OCI-LY7 (cell line): ENCODE results near the gene ADAMTSL2. TPM values are rescaled to one million over a fixed set of nuclear protein-coding genes. Genes with fewer than 3 reads are reported as not detected.

ENCODE experiments used
- BruUV-seq: library from RNA; stranded (reverse); fragments of 400-500 nt; replicated peaks from 2 replicates; lab custom pipeline; 2021; lab: Mats Ljungman, UMichigan
- CTCF ChIA-PET: fragments of 300-600 bp; sonication (Branson Sonifier 250); formaldehyde crosslinking; loops from one replicate; lab custom pipeline; 2022; ENCODE audit warnings: antibody characterized with exemption; ENCODE audit not compliant: unreplicated experiment; lab: Charles Lee
- POLR2A ChIA-PET: fragments of 300-600 bp; sonication (Branson Sonifier 250); formaldehyde crosslinking; loops from one replicate; lab custom pipeline; 2022; ENCODE audit warnings: antibody characterized with exemption; lab: Charles Lee
- DNase-seq: peaks from one replicate; pipeline ENCODE4 v3.0.0-alpha.2; 2015; ENCODE audit warnings: low spot score
- H2AFZ ChIP-seq: fragments of 200-600 bp; sonication (generic), shearing (Covaris generic); 2 replicates; pipeline ENCODE4 v1.6.1; 2014; ENCODE audit warnings: mild to moderate bottlenecking, antibody characterized with exemption, low read length, moderate library complexity
- H3K27ac ChIP-seq: fragments of 200-600 bp; sonication (generic); 2 replicates; pipeline ENCODE4 v1.5.1; 2014; ENCODE audit warnings: mixed run types, low read depth, mild to moderate bottlenecking, moderate library complexity, low read length, inconsistent platforms; ENCODE audit not compliant: poor library complexity, severe bottlenecking
- H3K36me3 ChIP-seq: fragments of 200-600 bp; sonication (generic); 2 replicates; pipeline ENCODE4 v1.6.1; 2014; ENCODE audit warnings: mild to moderate bottlenecking, antibody characterized with exemption, low read length, moderate library complexity, mixed read lengths; ENCODE audit not compliant: insufficient read depth
- H3K4me1 ChIP-seq: fragments of 200-600 bp; sonication (generic); 2 replicates; pipeline ENCODE4 v1.5.1; 2014; ENCODE audit warnings: mild to moderate bottlenecking, low read length; ENCODE audit not compliant: insufficient read depth, poor library complexity, severe bottlenecking
- H3K4me2 ChIP-seq: fragments of 200-600 bp; sonication (generic); 2 replicates; pipeline ENCODE4 v1.6.1; 2014; ENCODE audit warnings: mild to moderate bottlenecking, low read length
- H3K4me3 ChIP-seq: fragments of 200-600 bp; sonication (generic); 2 replicates; pipeline ENCODE4 v1.5.1; 2014; ENCODE audit warnings: mild to moderate bottlenecking, low read depth, low read length; ENCODE audit not compliant: poor library complexity, severe bottlenecking
- H3K79me2 ChIP-seq: fragments of 200-600 bp; sonication (generic); 2 replicates; pipeline ENCODE4 v1.6.1; 2016; ENCODE audit warnings: low read depth, mild to moderate bottlenecking, low read length, moderate library complexity, mixed read lengths; ENCODE audit not compliant: insufficient read depth
- H3K9me2 ChIP-seq: fragments of 200-600 bp; sonication (generic); 2 replicates; pipeline ENCODE4 v1.6.1; 2016; ENCODE audit warnings: mild to moderate bottlenecking, low read length, mixed read lengths; ENCODE audit not compliant: insufficient read depth
- H3K9me3 ChIP-seq: fragments of 200-600 bp; sonication (generic); 2 replicates; pipeline ENCODE4 v1.6.1; 2014; ENCODE audit warnings: mild to moderate bottlenecking, mixed run types, low read length, mixed read lengths
- H4K20me1 ChIP-seq: fragments of 200-600 bp; sonication (generic); 2 replicates; pipeline ENCODE4 v1.6.1; 2014; ENCODE audit warnings: mild to moderate bottlenecking, antibody characterized with exemption, low read length, moderate library complexity, mixed read lengths; ENCODE audit not compliant: insufficient read depth
- CTCF ChIP-seq: fragments of 200-600 bp; sonication (generic); conservative IDR thresholded peaks from 2 replicates; pipeline ENCODE4 v1.5.1; 2014; ENCODE audit warnings: mild to moderate bottlenecking, antibody characterized with exemption, low read length, moderate library complexity, mixed read lengths
- EZH2phosphoT487 ChIP-seq: fragments of 200-600 bp; sonication (generic); IDR thresholded peaks from 2 replicates; pipeline ENCODE4 v1.6.1; 2018; ENCODE audit warnings: low read depth, borderline replicate concordance, mild to moderate bottlenecking, mixed run types, antibody characterized with exemption, low read length, moderate library complexity, mixed read lengths
- intact Hi-C: fragments of 100-400 bp; cut with micrococcal nuclease; formaldehyde crosslinking; loops from one replicate; pipeline ENCODE4 v1.10.0; 2022; ENCODE audit not compliant: unreplicated experiment
- total RNA-seq, 2 experiments: library from RNA; depleted of rRNA in 1 of 2; stranded (reverse); fragments of >200 nt in 1 of 2; shearing (Covaris generic) in 1 of 2; gene quantifications; 2 replicates each; pipeline ENCODE4 v1.2.3, GENCODE V29; 2014 to 2022

ADAMTSL2 gene
- total RNA-seq, 2 experiments from 2014 or later = 0.88 TPM; not detected in 1

DNA sequence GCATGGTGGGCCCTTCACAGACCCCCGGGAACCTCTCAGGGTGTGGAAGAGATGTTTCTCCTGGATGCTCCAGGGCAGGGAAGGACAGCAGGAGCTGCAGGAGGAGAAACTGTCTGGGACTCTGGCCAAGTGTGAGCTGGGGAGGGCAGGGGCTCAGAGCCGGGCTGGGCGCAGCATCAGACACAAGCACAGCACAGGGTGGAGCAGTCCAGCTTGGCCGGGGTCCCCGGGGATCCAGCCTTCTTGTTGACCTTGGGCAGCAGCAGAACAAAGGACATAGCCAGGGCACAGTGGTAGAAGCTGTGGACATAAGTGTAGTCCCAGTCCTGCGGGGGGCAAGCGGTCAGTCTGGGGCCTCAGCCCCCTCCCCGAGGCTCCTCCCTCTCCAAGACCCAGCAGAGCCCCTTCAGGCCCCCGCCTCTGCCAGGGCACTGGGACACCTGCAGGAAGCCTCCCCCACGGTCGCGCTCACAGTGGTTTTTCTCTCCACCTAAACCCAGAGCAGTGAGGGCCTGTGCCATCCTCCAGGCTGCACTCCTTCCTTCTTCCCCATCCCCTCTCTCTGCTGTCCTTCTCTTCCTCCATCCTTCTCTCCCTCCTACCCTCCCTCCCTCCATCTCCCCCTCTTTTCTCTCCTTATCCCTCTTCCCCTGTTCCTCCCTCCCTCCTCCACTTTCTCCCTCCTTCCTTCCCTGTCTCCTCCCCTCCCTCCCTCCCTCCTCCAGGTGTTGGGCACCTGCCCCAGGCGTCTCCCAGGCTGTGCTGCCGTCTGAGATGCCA lies 19.9 kb upstream of the ADAMTSL2 start:
- BruUV-seq = no TSS peak
- CTCF ChIA-PET = no interaction called here

DNA sequence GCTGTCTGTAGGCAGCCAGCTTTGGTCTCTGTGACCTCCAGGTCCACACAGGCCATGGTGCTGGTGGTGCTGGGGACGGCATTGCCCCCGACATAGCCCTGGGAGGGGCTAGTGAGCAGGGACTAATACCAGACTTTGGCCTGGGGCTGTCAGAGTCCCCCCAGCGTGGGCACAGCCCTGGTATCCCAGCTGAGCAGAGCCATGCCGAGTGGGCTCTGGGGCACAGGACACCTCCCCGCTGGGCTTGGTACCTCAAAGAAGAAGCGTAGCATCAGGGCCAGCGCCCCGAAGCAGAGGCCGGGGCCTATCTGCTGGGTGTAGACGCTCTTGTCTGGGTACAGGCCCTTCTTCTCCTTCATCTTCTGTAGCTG lies 19.3 kb upstream of the ADAMTSL2 start:
- Histone ChIP-seq H2AFZ (no peak overlapping the region), H3K36me3 (no peaks in the 10 kb centered on the region)
- CTCF ChIA-PET = no interaction called here

More for the DNA sequence above, 19.9 kb upstream of the ADAMTSL2 start:
- Histone ChIP-seq H3K79me2 (no peaks in the 10 kb centered on the region), H3K4me3 (no peak overlapping the region), H2AFZ (no peak overlapping the region), H3K4me1 (no peaks in the 10 kb centered on the region), H4K20me1 (no peaks in the 10 kb centered on the region), H3K9me3 (no peaks in the 10 kb centered on the region), H3K36me3 (no peaks in the 10 kb centered on the region), H3K27ac (no peak overlapping the region), H3K9me2 (no peaks in the 10 kb centered on the region), H3K4me2 (no peak overlapping the region)
- no peak for DNase-seq
- intact Hi-C loops = no loop called here
- TF ChIP-seq EZH2phosphoT487 (no peak), CTCF (no peak)
- POLR2A ChIA-PET = no interaction called here

More for the DNA sequence above, 19.3 kb upstream of the ADAMTSL2 start:
- TF ChIP-seq CTCF = no peak
- TF ChIP-seq EZH2phosphoT487 = no peak
- no peaks in the 10 kb centered on the region for H4K20me1 ChIP-seq
- no peak for DNase-seq
- H3K9me3 ChIP-seq = no peaks in the 10 kb centered on the region
- intact Hi-C loops = no loop called here
- no peaks in the 10 kb centered on the region for H3K79me2 ChIP-seq
- H3K4me2 ChIP-seq = no peak overlapping the region
- H3K27ac ChIP-seq = no peak overlapping the region
- no peak overlapping the region for H3K4me3 ChIP-seq
- no TSS peak for BruUV-seq
- H3K9me2 ChIP-seq = no peaks in the 10 kb centered on the region
- no peaks in the 10 kb centered on the region for H3K4me1 ChIP-seq
- POLR2A ChIA-PET = no interaction called here
